Heart left ventricle (tissue), 16 donors: ENCODE measurements around the gene F2RL2. TPM values are rescaled to one million over a fixed set of nuclear protein-coding genes. Genes with fewer than 3 reads are reported as not detected.

Experiments
- ATAC-seq, 4 donors: fragments of 200-7000 bp; cut with Tn5 transposase; one replicate each; pipeline ENCODE4 v1.9.1; 2020 to 2022; ENCODE audit warnings: moderate library complexity in 4 of 4, mild to moderate bottlenecking in 3 of 4, moderate number of reproducible peaks in 1 of 4
- DNase-seq, 5 donors: peaks; one replicate each; pipeline ENCODE4 v3.0.0-alpha.2; 2020
- H3K27ac ChIP-seq, 12 donors: fragments of 200-600 bp; sonication (generic) in 4 of 12; one replicate each; pipeline versions ENCODE4 v1.5.0 to v1.8.0; 2016 to 2022; ENCODE audit warnings: mild to moderate bottlenecking in 2 of 12
- H3K27me3 ChIP-seq, 9 donors: fragments of 200-600 bp; sonication (generic) in 2 of 9; one replicate each; pipeline versions ENCODE4 v1.5.1 to v1.8.0; 2016 to 2022; ENCODE audit warnings: mild to moderate bottlenecking in 3 of 9
- H3K36me3 ChIP-seq, 9 donors: fragments of 200-600 bp; sonication (generic) in 2 of 9; one replicate each; pipeline versions ENCODE4 v1.5.0 to v1.8.0; 2018 to 2022; ENCODE audit warnings: mild to moderate bottlenecking in 2 of 9
- H3K4me1 ChIP-seq, 12 donors: fragments of 200-600 bp; sonication (generic) in 4 of 12; one replicate each; pipeline versions ENCODE4 v1.5.0 to v1.8.0; 2016 to 2022; ENCODE audit warnings: mild to moderate bottlenecking in 3 of 12
- H3K4me3 ChIP-seq, 12 donors: fragments of 200-600 bp; sonication (generic) in 4 of 12; one replicate each; pipeline versions ENCODE4 v1.5.0 to v1.8.0; 2017 to 2022; ENCODE audit warnings: mild to moderate bottlenecking in 9 of 12, moderate library complexity in 4 of 12
- H3K9me3 ChIP-seq, 12 donors: fragments of 200-600 bp; sonication (generic) in 4 of 12; one replicate each; pipeline versions ENCODE4 v1.5.0 to v1.8.0; 2016 to 2022; ENCODE audit warnings: mild to moderate bottlenecking in 1 of 12
- POLR2A ChIP-seq, 2 donors: fragments of 450-650 bp; IDR thresholded peaks; one replicate each; pipeline ENCODE4 v1.6.1; 2017; ENCODE audit warnings: antibody characterized with exemption in 2 of 2, mild to moderate bottlenecking in 2 of 2, moderate library complexity in 2 of 2
- WGBS, 4 donors: extraction: QIAGEN DNeasy Blood & Tissue Kit in 2 of 4; methylation state at CpG; one replicate each; pipeline versions ENCODE4 v1.1.5 to v1.1.7; 2013 to 2018; 5-methylcytosine and 5-hydroxymethylcytosine counted together
- intact Hi-C, 10 donors: fragments of 100-400 bp; cut with DNase I; formaldehyde crosslinking; loops; one replicate each; pipeline versions ENCODE4 v1.11.1 to v1.14.2; 2022
- polyA plus RNA-seq, 2 donors: library from polyadenylated mRNA; stranded (reverse); fragments of 200-250 nt; gene quantifications; one replicate each; pipeline ENCODE4 v1.2.3, GENCODE V29; 2013
- total RNA-seq, 9 donors: library from RNA; depleted of rRNA in 2 of 9; stranded (reverse); fragments of >200 nt in 2 of 9; fragmentation: NEBNext Ultra II Directional in 3 of 9; extraction: Animal tissue kit (Norgen Biotek cat#: 25700) in 3 of 9; gene quantifications; one replicate each; pipeline versions ENCODE4 v1.1.0 to v1.2.4, GENCODE V29; 2016 to 2023
- TF ChIP-seq, protein P1 (sequence below), 12 donors: fragments of 200-600 bp; sonication (generic) in 4 of 12; IDR thresholded peaks; one replicate each; pipeline versions ENCODE4 v1.5.0 to v1.8.0; 2018 to 2022; ENCODE audit warnings: antibody characterized with exemption in 12 of 12, mild to moderate bottlenecking in 5 of 12
- donor health status: ischemic (EF 13 %, LVEDD 7.1; RV severe dilation, severe dysfunction).
- donor health status: healthy with polysubstance abuse.
- donor health status: DM: no; HTN: yes; CAD: no.
- donor health status: DM: no; HTN: no; CAD: no.
- donor health status: ischemic (EF 25% LVEDD 6.9; RV normal size, moderate dysfunction).
- donor health status: ischemic (EF 25% LVEDD 5.7; RV mildly dilated, moderate dysfunction).
- donor health status: healthy.
- donor health status: DM: yes; HTN: yes; CAD: no.
- donor health status: ischemic (EF 35%, LVEDD 5.7; RV mildly dilated, moderate dysfunction).
- donor health status: nonischemic (EF 11% LVEDD 7.7; RV severe dilation, severe dysfunction).
- donor health status: DM: yes; HTN: yes; CAD: no.
- donor health status: PGD.
- donor health status: ischemic (EF 29% LVEDD 5.4; RV normal size, mild dysfunction).
- donor health status: nonischemic (EF 23%, LVEDD 6.1; RV moderate dilation, normal function).

Gene F2RL2
- total and polyA plus RNA-seq, 11 donors: 0.08 to 1.7 (median 0.52) TPM

GRCh38 chr5:76576996-76577395 lies 46.2 kb downstream of the F2RL2 start:
- H3K9me3 ChIP-seq: no peaks in the 10 kb centered on the region
- intact Hi-C loops: no loop called here
- TF ChIP-seq POLR2A (IDR thresholded peaks at IDR 0.05): no peak
- peaks cover 0 to 16% (median 0%) of the 10 kb centered on the region in 12 donors for H3K4me1 ChIP-seq
- ATAC-seq (no peak), DNase-seq (no peak)
- no peak overlapping the region for H3K4me3 ChIP-seq
- H3K27ac ChIP-seq: no peak overlapping the region
- H3K27me3 ChIP-seq: peaks cover 0 to 3% (median 0%) of the 10 kb centered on the region in 9 donors
- WGBS, 4 donors: 66 to 84% (median 76%) methylated on average over 4 of the region's 4 CpGs
- H3K36me3 ChIP-seq: no peaks in the 10 kb centered on the region

- DNase-seq (no peak), ATAC-seq (no peak)
- Histone ChIP-seq H3K27ac (no peak overlapping the region), H3K4me3 (no peak overlapping the region), H3K27me3 (peaks cover 0 to 3% (median 0%) of the 10 kb centered on the region in 9 donors), H3K4me1 (peaks cover 0 to 15% (median 0%) of the 10 kb centered on the region in 12 donors), H3K9me3 (no peaks in the 10 kb centered on the region), H3K36me3 (no peaks in the 10 kb centered on the region)
- no peak for TF ChIP-seq POLR2A (IDR thresholded peaks at IDR 0.05)
- TF ChIP-seq, protein P1, sequence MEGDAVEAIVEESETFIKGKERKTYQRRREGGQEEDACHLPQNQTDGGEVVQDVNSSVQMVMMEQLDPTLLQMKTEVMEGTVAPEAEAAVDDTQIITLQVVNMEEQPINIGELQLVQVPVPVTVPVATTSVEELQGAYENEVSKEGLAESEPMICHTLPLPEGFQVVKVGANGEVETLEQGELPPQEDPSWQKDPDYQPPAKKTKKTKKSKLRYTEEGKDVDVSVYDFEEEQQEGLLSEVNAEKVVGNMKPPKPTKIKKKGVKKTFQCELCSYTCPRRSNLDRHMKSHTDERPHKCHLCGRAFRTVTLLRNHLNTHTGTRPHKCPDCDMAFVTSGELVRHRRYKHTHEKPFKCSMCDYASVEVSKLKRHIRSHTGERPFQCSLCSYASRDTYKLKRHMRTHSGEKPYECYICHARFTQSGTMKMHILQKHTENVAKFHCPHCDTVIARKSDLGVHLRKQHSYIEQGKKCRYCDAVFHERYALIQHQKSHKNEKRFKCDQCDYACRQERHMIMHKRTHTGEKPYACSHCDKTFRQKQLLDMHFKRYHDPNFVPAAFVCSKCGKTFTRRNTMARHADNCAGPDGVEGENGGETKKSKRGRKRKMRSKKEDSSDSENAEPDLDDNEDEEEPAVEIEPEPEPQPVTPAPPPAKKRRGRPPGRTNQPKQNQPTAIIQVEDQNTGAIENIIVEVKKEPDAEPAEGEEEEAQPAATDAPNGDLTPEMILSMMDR (IDR thresholded peaks at IDR 0.05): no peak
- intact Hi-C loops: no loop called here
These were observed 46.8 kb downstream of the F2RL2 start for GRCh38 chr5:76576450-76576849.

DNA sequence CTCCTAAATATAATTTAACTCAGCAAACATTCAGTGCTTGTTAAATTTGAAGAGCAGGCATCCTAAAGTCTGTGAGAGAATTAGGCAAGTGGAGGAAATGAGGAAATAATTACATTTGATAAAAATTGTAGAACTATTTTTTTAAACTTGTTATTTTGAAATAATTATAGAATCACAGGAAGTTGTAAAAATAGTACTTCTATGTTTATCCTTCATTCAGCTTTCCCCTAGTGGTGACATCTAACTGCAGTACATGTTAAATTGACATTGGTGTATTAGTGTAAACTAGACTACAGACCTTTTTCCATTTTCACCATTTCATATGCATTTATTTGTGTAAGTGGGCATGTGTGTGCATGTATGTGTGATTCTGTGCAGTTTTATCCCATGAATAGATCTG lies 51.6 kb downstream of the F2RL2 start:
- no peak overlapping the region for H3K27ac ChIP-seq
- ATAC-seq (no peak), DNase-seq (no peak)
- H3K4me3 ChIP-seq: no peak overlapping the region
- TF ChIP-seq POLR2A (IDR thresholded peaks at IDR 0.05): no peak
- TF ChIP-seq, protein P1 (IDR thresholded peaks at IDR 0.05): peak in 5 of 12 donors; percentile 9 to 23 (median 18)
- H3K4me1 ChIP-seq: peaks cover 0 to 10% (median 0%) of the 10 kb centered on the region in 12 donors
- H3K9me3 ChIP-seq: no peaks in the 10 kb centered on the region
- H3K36me3 ChIP-seq: no peaks in the 10 kb centered on the region
- H3K27me3 ChIP-seq: peaks cover 0 to 3% (median 0%) of the 10 kb centered on the region in 9 donors
- intact Hi-C loops: no loop called here

- peaks cover 0 to 7% (median 0%) of the 10 kb centered on the region in 9 donors for H3K36me3 ChIP-seq
- H3K27me3 ChIP-seq: peaks cover 0 to 3% (median 0%) of the 10 kb centered on the region in 9 donors
- intact Hi-C loops: no loop called here
- H3K4me1 ChIP-seq: peaks cover 0 to 15% (median 0%) of the 10 kb centered on the region in 12 donors
- DNase-seq (no peak), ATAC-seq (no peak)
- H3K9me3 ChIP-seq: no peaks in the 10 kb centered on the region
- no peak overlapping the region for H3K4me3 ChIP-seq
- TF ChIP-seq, protein P1 (IDR thresholded peaks at IDR 0.05): no peak
- no peak for TF ChIP-seq POLR2A (IDR thresholded peaks at IDR 0.05)
- 80 to 85% (median 82%) methylated on average over 4 of the region's 4 CpGs for WGBS, 4 donors
- H3K27ac ChIP-seq: no peak overlapping the region
These were observed 53.0 kb downstream of the F2RL2 start for GRCh38 chr5:76570153-76570552.

Other genes with a start within 250 kb of the F2RL2 start
- 10 to 100 TPM in 2 of 9 donors, 1 to 10 TPM in 7; 3.4 to 35.4 (median 7.0) TPM for gene IQGAP2, start 220.1 kb downstream of the F2RL2 start, total RNA-seq
- gene IQGAP2, start 220.1 kb downstream of the F2RL2 start, polyA plus RNA-seq: 1 to 10 TPM; 1.7 to 3.4 TPM
- 10 to 100 TPM in 7 of 9 donors, 1 to 10 TPM in 2; 8.6 to 28.2 (median 13.6) TPM for gene F2R, start 92.7 kb upstream of the F2RL2 start, total RNA-seq
- gene F2R, start 92.7 kb upstream of the F2RL2 start, polyA plus RNA-seq: 10 to 100 TPM in 1 of 2 donors, 1 to 10 TPM in 1; 2.5 to 19.3 TPM
- gene F2RL1, start 195.6 kb upstream of the F2RL2 start, total RNA-seq: 1 to 10 TPM in 6 of 9 donors, under 1 TPM in 3; 0.87 to 6.6 (median 1.6) TPM
- gene F2RL1, start 195.6 kb upstream of the F2RL2 start, polyA plus RNA-seq: 1 to 10 TPM in 1 of 2 donors, under 1 TPM in 1; 0.80 to 4.9 TPM
- gene S100Z, start 226.6 kb upstream of the F2RL2 start, total RNA-seq: under 1 TPM in 2 of 9 donors, not detected in 7; 0.29 to 0.59 TPM
- not detected for gene S100Z, start 226.6 kb upstream of the F2RL2 start, polyA plus RNA-seq